GM12892 (cell line): Measurements from ENCODE around the gene MECP2.

ENCODE experiments used
- POLR2A ChIP-seq: IDR thresholded peaks from 2 replicates; pipeline ENCODE4 v1.6.1; 2011; ENCODE audit warnings: low read depth, low read length, control low read depth
- TAF1 ChIP-seq: IDR thresholded peaks from 2 replicates; pipeline ENCODE4 v1.6.1; 2011; ENCODE audit warnings: low read depth, mild to moderate bottlenecking, control low read depth, low read length, borderline replicate concordance

- no peak for TF ChIP-seq POLR2A
- TF ChIP-seq TAF1: no peak
Observed at GRCh38 chrX:153974726-153975286, 122.7 kb downstream of the MECP2 start.
